Left forelimb (tissue), 1 donor: ENCODE measurements around the gene COG6.

Experiments used
- DNase-seq: peaks from one replicate; pipeline ENCODE4 v3.0.0-alpha.2; 2018; ENCODE audit warnings: low spot score

COG6 gene

GRCh38 chr13:39770221-39771090 lies 115.0 kb downstream of the COG6 start:
- DNase-seq = no peak

- no peak for DNase-seq
Observed at GRCh38 chr13:39773833-39774232, 118.4 kb downstream of the COG6 start.

- no peak for DNase-seq
Observed at GRCh38 chr13:39776439-39776838, 121.0 kb downstream of the COG6 start.

- DNase-seq = no peak
Observed at GRCh38 chr13:39777021-39777420, 121.6 kb downstream of the COG6 start.

- DNase-seq = no peak
Observed at GRCh38 chr13:39777527-39778061, 122.1 kb downstream of the COG6 start.

GRCh38 chr13:39779337-39780265 lies 124.1 kb downstream of the COG6 start:
- no peak for DNase-seq

- no peak for DNase-seq
Observed at GRCh38 chr13:39780711-39781110, 125.2 kb downstream of the COG6 start.

- DNase-seq = no peak
Observed at GRCh38 chr13:39781381-39781780, 125.9 kb downstream of the COG6 start.

GRCh38 chr13:39783051-39783450 lies 127.6 kb downstream of the COG6 start:
- DNase-seq = no peak

- no peak for DNase-seq
Observed at GRCh38 chr13:39784347-39784746, 128.9 kb downstream of the COG6 start.

- DNase-seq = no peak
Observed at GRCh38 chr13:39786091-39786490, 130.6 kb downstream of the COG6 start.

- DNase-seq = no peak
Observed at GRCh38 chr13:39787086-39787487, 131.6 kb downstream of the COG6 start.

GRCh38 chr13:39788102-39788501 lies 132.6 kb downstream of the COG6 start:
- DNase-seq = no peak

- DNase-seq = no peak
Observed at GRCh38 chr13:39789451-39789850, 134.0 kb downstream of the COG6 start.
